Esophagus squamous epithelium (tissue), 4 donors: Measurements from ENCODE around the gene BABAM2.

Experiments
- POLR2A ChIP-seq, 4 donors: fragments of 450-650 bp; IDR thresholded peaks; one replicate each; pipeline ENCODE4 v1.6.1; 2017; ENCODE audit warnings: antibody characterized with exemption in 4 of 4, mild to moderate bottlenecking in 4 of 4, moderate library complexity in 3 of 4
- TF ChIP-seq, protein P1 (sequence below), 6 experiments: fragments of 450-650 bp in 4 of 6; fragments of 200-600 bp in 2 of 6; sonication (generic) in 2 of 6; IDR thresholded peaks; one replicate each; pipeline ENCODE4 v1.5.1; 2016 to 2019; ENCODE audit warnings: antibody characterized with exemption in 6 of 6, mild to moderate bottlenecking in 4 of 6, moderate library complexity in 4 of 6

DNA sequence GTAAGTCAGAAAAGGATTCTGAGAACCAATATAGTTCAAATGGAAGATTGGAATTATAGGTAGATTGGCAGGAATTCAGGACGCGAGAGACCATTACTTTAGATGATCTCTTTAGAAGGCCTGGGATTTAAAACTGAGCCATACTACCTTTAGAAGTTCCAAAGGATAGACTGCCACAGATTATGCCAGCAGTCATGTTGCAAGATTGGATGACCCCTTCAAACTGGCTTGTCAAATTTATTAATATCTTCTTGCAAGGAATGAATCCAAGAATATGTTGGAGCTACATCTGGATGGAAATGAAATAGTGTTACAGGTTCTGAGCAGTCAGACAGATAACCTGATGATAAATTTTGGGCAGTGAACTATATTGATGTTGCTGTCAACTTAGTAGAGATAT, 22.0 kb downstream of the BABAM2 start:
- TF ChIP-seq POLR2A (IDR thresholded peaks at IDR 0.05) = no peak
- TF ChIP-seq, protein P1, sequence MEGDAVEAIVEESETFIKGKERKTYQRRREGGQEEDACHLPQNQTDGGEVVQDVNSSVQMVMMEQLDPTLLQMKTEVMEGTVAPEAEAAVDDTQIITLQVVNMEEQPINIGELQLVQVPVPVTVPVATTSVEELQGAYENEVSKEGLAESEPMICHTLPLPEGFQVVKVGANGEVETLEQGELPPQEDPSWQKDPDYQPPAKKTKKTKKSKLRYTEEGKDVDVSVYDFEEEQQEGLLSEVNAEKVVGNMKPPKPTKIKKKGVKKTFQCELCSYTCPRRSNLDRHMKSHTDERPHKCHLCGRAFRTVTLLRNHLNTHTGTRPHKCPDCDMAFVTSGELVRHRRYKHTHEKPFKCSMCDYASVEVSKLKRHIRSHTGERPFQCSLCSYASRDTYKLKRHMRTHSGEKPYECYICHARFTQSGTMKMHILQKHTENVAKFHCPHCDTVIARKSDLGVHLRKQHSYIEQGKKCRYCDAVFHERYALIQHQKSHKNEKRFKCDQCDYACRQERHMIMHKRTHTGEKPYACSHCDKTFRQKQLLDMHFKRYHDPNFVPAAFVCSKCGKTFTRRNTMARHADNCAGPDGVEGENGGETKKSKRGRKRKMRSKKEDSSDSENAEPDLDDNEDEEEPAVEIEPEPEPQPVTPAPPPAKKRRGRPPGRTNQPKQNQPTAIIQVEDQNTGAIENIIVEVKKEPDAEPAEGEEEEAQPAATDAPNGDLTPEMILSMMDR (IDR thresholded peaks at IDR 0.05) = no peak
